ENCODE results near the gene CRLF2. TPM values are rescaled to one million over a fixed set of nuclear protein-coding genes. Genes with fewer than 3 reads are reported as not detected.
"Not testable (repeated sequence)": the region's sequence is repeated elsewhere in the genome, so short reads cannot be mapped to it uniquely, and the experiment has no call there.

The CRLF2 gene
- total and polyA plus RNA-seq, 2 of the 8 experiments (the other 6 are each of a cell fraction or from before 2014, with no cell fraction given): 0.06 TPM; not detected in 1

- H4K8ac ChIP-seq (ENCODE audit: extremely low read depth, insufficient read depth, low read length); H3K36me3 ChIP-seq (ENCODE audit: control insufficient read depth in 2 of 4, insufficient read depth in 4 of 4, low read length in 3 of 4); FAIRE-seq; H3K4me2 ChIP-seq (ENCODE audit: insufficient read depth in 1 of 2, low read depth in 2 of 2, low read length in 2 of 2); H2BK15ac ChIP-seq (ENCODE audit: low read length); H2AK5ac ChIP-seq (ENCODE audit: low read depth, low read length); CTCF ChIA-PET (ENCODE audit: partially characterized antibody); H3K23me2 ChIP-seq (ENCODE audit: low read depth, low read length); H3K27me3 ChIP-seq (replicated peaks in 1 of 4; ENCODE audit: control insufficient read depth in 3 of 4, extremely low read depth in 1 of 4, insufficient read depth in 3 of 4, low read length in 3 of 4); H3K56ac ChIP-seq (replicated peaks; ENCODE audit: insufficient read length, low read depth, low read length); H3K18ac ChIP-seq (ENCODE audit: extremely low read depth, low read length); H4K91ac ChIP-seq (replicated peaks; ENCODE audit: insufficient read length, low read length); H3K4me3 ChIP-seq (ENCODE audit: extremely low read depth in 1 of 4, insufficient read depth in 2 of 4, low read depth in 3 of 4, low read length in 4 of 4); H3K23ac ChIP-seq (ENCODE audit: insufficient read length); H4K20me1 ChIP-seq (replicated peaks in 1 of 2; ENCODE audit: control insufficient read depth in 1 of 2, insufficient read depth in 2 of 2, low read length in 2 of 2); H2BK12ac ChIP-seq (ENCODE audit: low read depth, low read length); H3K79me2 ChIP-seq (ENCODE audit: control insufficient read depth in 1 of 2, insufficient read depth in 2 of 2, low read length in 2 of 2); H3K9me3 ChIP-seq (ENCODE audit: insufficient read depth in 2 of 2, low read depth in 1 of 2, low read length in 1 of 2); H2BK5ac ChIP-seq (ENCODE audit: low read depth, low read length); H3K4me1 ChIP-seq (replicated peaks in 1 of 4; ENCODE audit: control insufficient read depth in 3 of 4, insufficient read depth in 4 of 4, low read length in 3 of 4); H2BK20ac ChIP-seq (ENCODE audit: low read length); H3K4ac ChIP-seq (replicated peaks; ENCODE audit: insufficient read length, low read depth, low read length); H2AFZ ChIP-seq (ENCODE audit: low read length); POLR2A ChIA-PET (ENCODE audit: partially characterized antibody); H3K9ac ChIP-seq (replicated peaks in 1 of 4; ENCODE audit: extremely low read depth in 1 of 4, low read depth in 3 of 4, low read length in 3 of 4); H3K27ac ChIP-seq (ENCODE audit: low read depth, low read length); H3K79me1 ChIP-seq (ENCODE audit: low read depth, low read length); H3K14ac ChIP-seq (ENCODE audit: insufficient read length); H4K5ac ChIP-seq (ENCODE audit: insufficient read length, low read depth, low read length); H2BK120ac ChIP-seq (replicated peaks; ENCODE audit: low read depth, low read length): not testable (repeated sequence)
- peak in 1 of 2 experiments; percentile 36 for DNase-seq (ENCODE audit: low read depth in 1 of 2, low spot score in 2 of 2)
- 91% methylated on average over 24 of the region's 24 CpGs; no CpG with 5 or more reads in 1 of the 2 experiments for WGBS, 2 experiments (ENCODE audit: extremely low coverage in 1 of 2, insufficient coverage in 1 of 2, insufficient read length in 1 of 2, insufficient replicate concordance in 2 of 2, low coverage in 1 of 2, low lambda C conversion rate in 2 of 2, missing lambda C conversion rate in 1 of 2)
Measured at GRCh38 chrX:1156681-1157455, 55.6 kb downstream of the CRLF2 start.
